Neural progenitor cell (in vitro differentiated cells): Measurements from ENCODE around the gene GCFC2. TPM values are rescaled to one million over a fixed set of nuclear protein-coding genes. Genes with fewer than 3 reads are reported as not detected.
A peak's percentile ranks its signal among the peaks of the same experiment; 100 is the strongest.

Experiments used
- DNase-seq: peaks from one replicate; pipeline ENCODE4 v3.0.0-alpha.2; 2016; ENCODE audit warnings: low spot score
- H2AFZ ChIP-seq: fragments of 200-600 bp; sonication (generic); replicated peaks from 2 replicates; pipeline ENCODE4 v1.6.1; 2016; ENCODE audit warnings: antibody characterized with exemption
- H3F3A ChIP-seq: fragments of 200-600 bp; sonication (generic); 2 replicates; pipeline ENCODE4 v1.6.1; 2016; ENCODE audit warnings: antibody characterized with exemption, low read depth
- H3K27ac ChIP-seq: fragments of 200-600 bp; sonication (generic); 2 replicates; pipeline ENCODE4 v1.5.1; 2016; ENCODE audit warnings: mild to moderate bottlenecking
- H3K27me3 ChIP-seq: fragments of 200-600 bp; sonication (generic); 2 replicates; pipeline ENCODE4 v1.6.1; 2016; ENCODE audit warnings: mild to moderate bottlenecking, moderate library complexity
- H3K36me3 ChIP-seq: fragments of 200-600 bp; sonication (generic); 2 replicates; pipeline ENCODE4 v1.5.1; 2016
- H3K4me1 ChIP-seq: fragments of 200-600 bp; sonication (generic); 2 replicates; pipeline ENCODE4 v1.6.1; 2016; ENCODE audit warnings: mixed run types
- H3K4me2 ChIP-seq: fragments of 200-600 bp; sonication (generic); 2 replicates; pipeline ENCODE4 v1.6.1; 2016
- H3K4me3 ChIP-seq: fragments of 200-600 bp; sonication (generic); 2 replicates; pipeline ENCODE4 v1.5.1; 2016
- H3K79me2 ChIP-seq: fragments of 200-600 bp; sonication (generic); 2 replicates; pipeline ENCODE4 v1.6.1; 2016; ENCODE audit warnings: low read depth
- H3K9ac ChIP-seq: fragments of 200-600 bp; sonication (generic); 2 replicates; pipeline ENCODE4 v1.6.1; 2016
- H3K9me3 ChIP-seq: fragments of 200-600 bp; sonication (generic); 2 replicates; pipeline ENCODE4 v1.5.1; 2016; ENCODE audit warnings: low read depth
- H4K20me1 ChIP-seq: fragments of 200-600 bp; sonication (generic); 2 replicates; pipeline ENCODE4 v1.6.1; 2016; ENCODE audit warnings: low read depth
- H3K27ac Mint-ChIP-seq: 3 replicates; pipeline ENCODE4 v1.8.0; 2021; ENCODE audit warnings: mixed read lengths
- H3K27me3 Mint-ChIP-seq: 2 replicates; pipeline ENCODE4 v1.8.0; 2022; ENCODE audit warnings: low read depth, mild to moderate bottlenecking, inconsistent platforms, moderate library complexity, mixed read lengths; ENCODE audit not compliant: insufficient read depth
- H3K36me3 Mint-ChIP-seq: 3 replicates; pipeline ENCODE4 v1.8.0; 2021; ENCODE audit warnings: mixed read lengths
- H3K4me1 Mint-ChIP-seq: 3 replicates; pipeline ENCODE4 v1.8.0; 2021; ENCODE audit warnings: mixed read lengths
- H3K4me3 Mint-ChIP-seq: 3 replicates; pipeline ENCODE4 v1.8.0; 2021; ENCODE audit warnings: mild to moderate bottlenecking, moderate library complexity, mixed read lengths
- H3K9me3 Mint-ChIP-seq: 3 replicates; pipeline ENCODE4 v1.8.0; 2020; ENCODE audit warnings: mixed read lengths
- EZH2 ChIP-seq: fragments of 200-600 bp; sonication (generic); IDR thresholded peaks from 2 replicates; pipeline ENCODE4 v1.6.1; 2017; ENCODE audit warnings: antibody characterized with exemption, mild to moderate bottlenecking, moderate library complexity
- EZH2phosphoT487 ChIP-seq: fragments of 200-600 bp; sonication (generic); IDR thresholded peaks from 2 replicates; pipeline ENCODE4 v1.6.1; 2017; ENCODE audit warnings: antibody characterized with exemption
- total RNA-seq: library from RNA; depleted of rRNA; stranded (reverse); fragments of >200 nt; gene quantifications from 2 replicates; pipeline ENCODE4 v1.2.3, GENCODE V29; 2015; ENCODE audit warnings: low replicate concordance
- TF ChIP-seq, protein P1 (sequence below): fragments of 200-600 bp; sonication (generic); IDR thresholded peaks from 2 replicates; pipeline ENCODE4 v1.5.1; 2017; ENCODE audit warnings: antibody characterized with exemption, mild to moderate bottlenecking

GCFC2 gene
- total RNA-seq, 1 donor from 2014 or later, result 58.4 TPM

DNA sequence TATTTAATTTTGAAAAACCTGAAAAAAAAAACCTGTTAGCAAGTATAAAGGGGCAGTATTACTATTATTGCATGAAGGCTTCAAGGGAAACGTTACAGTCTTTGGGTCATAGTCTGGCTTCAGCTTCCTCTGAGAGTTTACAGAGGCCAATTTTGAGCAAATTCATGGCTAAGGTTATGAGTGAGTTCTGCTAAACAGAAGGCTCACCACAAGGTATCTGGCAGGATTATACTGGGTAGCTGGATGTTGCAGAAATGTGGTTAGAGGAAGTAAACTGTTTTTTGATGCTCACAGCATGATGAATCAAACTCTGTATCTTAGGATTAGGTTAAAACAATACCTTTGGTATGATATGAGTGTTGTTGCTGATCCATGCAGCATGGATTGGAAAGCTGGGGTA lies 54.9 kb downstream of the GCFC2 start:
- Mint-ChIP-seq H3K4me3 (no peak overlapping the region), H3K36me3 (peaks cover 80% of the 10 kb centered on the region), H3K4me1 (no peaks in the 10 kb centered on the region), H3K27me3 (no peaks in the 10 kb centered on the region), H3K27ac (no peak overlapping the region), H3K9me3 (peaks cover 10% of the 10 kb centered on the region)
- H3K9ac ChIP-seq, result no peak overlapping the region
- no peak overlapping the region for H3K4me3 ChIP-seq
- H3K4me1 ChIP-seq, result no peaks in the 10 kb centered on the region
- H2AFZ ChIP-seq, result no peak overlapping the region
- H4K20me1 ChIP-seq, result peaks cover 3% of the 10 kb centered on the region
- H3K36me3 ChIP-seq, result peaks cover 54% of the 10 kb centered on the region
- H3K27me3 ChIP-seq, result no peaks in the 10 kb centered on the region
- no peak overlapping the region for H3K4me2 ChIP-seq
- no peak for DNase-seq
- peaks cover 42% of the 10 kb centered on the region for H3K79me2 ChIP-seq
- no peak overlapping the region for H3K27ac ChIP-seq
- H3K9me3 ChIP-seq, result no peaks in the 10 kb centered on the region
- TF ChIP-seq, protein P1, sequence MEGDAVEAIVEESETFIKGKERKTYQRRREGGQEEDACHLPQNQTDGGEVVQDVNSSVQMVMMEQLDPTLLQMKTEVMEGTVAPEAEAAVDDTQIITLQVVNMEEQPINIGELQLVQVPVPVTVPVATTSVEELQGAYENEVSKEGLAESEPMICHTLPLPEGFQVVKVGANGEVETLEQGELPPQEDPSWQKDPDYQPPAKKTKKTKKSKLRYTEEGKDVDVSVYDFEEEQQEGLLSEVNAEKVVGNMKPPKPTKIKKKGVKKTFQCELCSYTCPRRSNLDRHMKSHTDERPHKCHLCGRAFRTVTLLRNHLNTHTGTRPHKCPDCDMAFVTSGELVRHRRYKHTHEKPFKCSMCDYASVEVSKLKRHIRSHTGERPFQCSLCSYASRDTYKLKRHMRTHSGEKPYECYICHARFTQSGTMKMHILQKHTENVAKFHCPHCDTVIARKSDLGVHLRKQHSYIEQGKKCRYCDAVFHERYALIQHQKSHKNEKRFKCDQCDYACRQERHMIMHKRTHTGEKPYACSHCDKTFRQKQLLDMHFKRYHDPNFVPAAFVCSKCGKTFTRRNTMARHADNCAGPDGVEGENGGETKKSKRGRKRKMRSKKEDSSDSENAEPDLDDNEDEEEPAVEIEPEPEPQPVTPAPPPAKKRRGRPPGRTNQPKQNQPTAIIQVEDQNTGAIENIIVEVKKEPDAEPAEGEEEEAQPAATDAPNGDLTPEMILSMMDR, result no peak
- TF ChIP-seq EZH2 (no peak), EZH2phosphoT487 (no peak)
- no peaks in the 10 kb centered on the region for H3F3A ChIP-seq

DNA sequence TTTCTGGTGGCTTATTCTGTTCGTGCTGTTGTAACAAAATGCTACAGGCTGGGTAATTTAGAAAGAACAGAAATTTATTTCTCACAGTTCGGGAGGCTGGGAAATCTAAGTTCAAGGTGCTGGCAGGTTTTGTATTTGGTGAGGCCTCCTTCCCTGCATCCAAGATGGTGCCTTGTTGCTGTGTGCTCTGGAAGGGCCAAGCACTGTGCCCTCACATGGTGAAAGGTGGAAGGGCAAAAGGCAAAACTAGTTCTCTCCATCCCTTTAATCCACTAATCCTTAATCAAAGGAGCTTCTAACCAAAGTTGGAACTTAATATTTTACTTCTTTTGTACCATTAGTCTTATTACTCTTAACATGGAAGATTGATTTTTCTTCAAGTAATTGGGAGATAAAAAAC lies 56.7 kb downstream of the GCFC2 start:
- H3K4me1 Mint-ChIP-seq, result no peaks in the 10 kb centered on the region
- H3K36me3 Mint-ChIP-seq, result peaks cover 75% of the 10 kb centered on the region
- H2AFZ ChIP-seq, result no peak overlapping the region
- no peak overlapping the region for H3K4me3 ChIP-seq
- H3K4me1 ChIP-seq, result no peaks in the 10 kb centered on the region
- no peak overlapping the region for H3K27ac Mint-ChIP-seq
- H3K4me2 ChIP-seq, result no peak overlapping the region
- no peaks in the 10 kb centered on the region for H3F3A ChIP-seq
- no peak for TF ChIP-seq EZH2phosphoT487
- TF ChIP-seq EZH2, result no peak
- TF ChIP-seq, protein P1, result peak; percentile 7
- no peaks in the 10 kb centered on the region for H3K27me3 Mint-ChIP-seq
- H3K36me3 ChIP-seq, result peaks cover 54% of the 10 kb centered on the region
- DNase-seq, result no peak
- H3K27me3 ChIP-seq, result no peaks in the 10 kb centered on the region
- no peaks in the 10 kb centered on the region for H3K9me3 ChIP-seq
- peaks cover 36% of the 10 kb centered on the region for H3K79me2 ChIP-seq
- peaks cover 3% of the 10 kb centered on the region for H4K20me1 ChIP-seq
- H3K4me3 Mint-ChIP-seq, result no peak overlapping the region
- peaks cover 5% of the 10 kb centered on the region for H3K9me3 Mint-ChIP-seq
- H3K27ac ChIP-seq, result no peak overlapping the region
- H3K9ac ChIP-seq, result no peak overlapping the region

DNA sequence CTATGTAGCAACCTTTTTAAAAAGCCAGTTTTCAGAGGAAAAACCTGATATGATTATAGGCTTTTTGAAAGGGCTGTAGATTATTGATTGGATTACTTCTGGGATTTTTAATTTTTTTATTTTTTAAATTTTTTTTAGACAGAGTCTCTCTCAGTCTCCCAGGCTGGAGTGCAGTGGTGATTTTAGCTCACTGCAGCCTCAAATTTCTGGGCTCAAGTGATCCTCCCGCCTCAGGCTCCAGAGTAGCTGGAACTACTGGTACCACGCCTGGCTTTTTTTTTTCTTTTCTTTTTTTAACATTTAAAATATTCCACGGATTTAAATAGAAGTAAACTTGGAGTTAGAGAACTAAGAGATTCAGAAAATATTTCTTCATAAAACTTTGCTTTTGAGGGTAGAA lies 62.9 kb downstream of the GCFC2 start:
- peak overlapping the region; percentile 95 for H3K4me3 Mint-ChIP-seq
- H3F3A ChIP-seq, result no peaks in the 10 kb centered on the region
- H3K27me3 Mint-ChIP-seq, result no peaks in the 10 kb centered on the region
- no peak overlapping the region for H2AFZ ChIP-seq
- H3K4me1 Mint-ChIP-seq, result peaks cover 8% of the 10 kb centered on the region
- H3K9me3 Mint-ChIP-seq, result peaks cover 7% of the 10 kb centered on the region
- H3K27ac Mint-ChIP-seq, result peak overlapping the region; percentile 83
- peak overlapping the region; percentile 87 for H3K4me3 ChIP-seq
- H3K27ac ChIP-seq, result no peak overlapping the region
- peaks cover 36% of the 10 kb centered on the region for H3K79me2 ChIP-seq
- H3K27me3 ChIP-seq, result no peaks in the 10 kb centered on the region
- TF ChIP-seq EZH2, result no peak
- no peak for TF ChIP-seq EZH2phosphoT487
- TF ChIP-seq, protein P1, result peak; percentile 7
- H3K4me1 ChIP-seq, result no peaks in the 10 kb centered on the region
- H3K4me2 ChIP-seq, result peak overlapping the region; percentile 97
- H3K9ac ChIP-seq, result peak overlapping the region; percentile 84
- peaks cover 28% of the 10 kb centered on the region for H3K36me3 Mint-ChIP-seq
- H3K36me3 ChIP-seq, result peaks cover 29% of the 10 kb centered on the region
- H4K20me1 ChIP-seq, result no peaks in the 10 kb centered on the region
- DNase-seq, result no peak
- H3K9me3 ChIP-seq, result no peaks in the 10 kb centered on the region
